SK-N-MC (cell line): Measurements from ENCODE around the gene RASSF9.

Experiments
- DNase-seq: peaks from one replicate; pipeline ENCODE4 v3.0.0-alpha.2; 2011; ENCODE audit warnings: low read depth, low spot score
- H3K27ac ChIP-seq: fragments of 200-600 bp; sonication (generic); 2 replicates; pipeline ENCODE4 v1.5.1; 2016; ENCODE audit warnings: mixed run types
- H3K36me3 ChIP-seq: fragments of 200-600 bp; sonication (generic); 2 replicates; pipeline ENCODE4 v1.6.1; 2017; ENCODE audit warnings: antibody characterized with exemption, low read length, mixed read lengths; ENCODE audit not compliant: insufficient read depth
- H3K4me3 ChIP-seq: fragments of 200-600 bp; sonication (generic); 2 replicates; pipeline ENCODE4 v1.5.1; 2016
- H3K9ac ChIP-seq: fragments of 200-600 bp; sonication (generic); 2 replicates; pipeline ENCODE4 v1.8.0; 2017; ENCODE audit warnings: mixed run types, mixed read lengths; ENCODE audit not compliant: insufficient read length
- H3K9me3 ChIP-seq: fragments of 200-600 bp; sonication (generic); 2 replicates; pipeline ENCODE4 v1.6.1; 2017; ENCODE audit warnings: low read depth, mild to moderate bottlenecking, antibody characterized with exemption, low read length, moderate library complexity, mixed read lengths
- EZH2 ChIP-seq: fragments of 200-600 bp; sonication (generic); IDR thresholded peaks from one replicate; pipeline ENCODE4 v1.6.1; 2017; ENCODE audit warnings: antibody characterized with exemption
- FOXP2 ChIP-seq: optimal IDR thresholded peaks from 2 replicates; pipeline ENCODE3; 2011; ENCODE audit warnings: mild to moderate bottlenecking, moderate library complexity; ENCODE audit not compliant: insufficient read depth; ENCODE audit errors: extremely low read length, control extremely low read depth
- POLR2AphosphoS5 ChIP-seq: IDR thresholded peaks from 2 replicates; pipeline ENCODE4 v1.6.1; 2012; ENCODE audit warnings: mild to moderate bottlenecking, low read depth, low read length, borderline replicate concordance

RASSF9 gene

DNA sequence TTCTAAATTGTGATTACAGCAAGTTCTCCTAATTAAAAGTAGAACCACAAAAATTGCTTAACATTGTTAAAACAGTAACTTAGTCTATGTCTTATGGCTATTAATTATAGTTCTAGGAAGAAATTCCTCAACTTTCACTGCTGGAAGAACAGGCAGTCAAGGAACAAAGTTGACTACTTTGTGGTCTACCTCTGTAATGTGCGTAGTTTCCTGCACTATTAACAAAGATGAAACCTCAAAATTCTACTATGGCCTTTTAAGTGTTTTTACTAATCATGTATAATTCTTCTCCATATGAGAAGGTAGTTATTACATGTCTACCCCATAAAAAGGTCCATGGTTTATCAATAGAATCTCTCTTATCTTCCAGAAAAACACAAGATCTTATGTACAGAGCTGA lies 7.6 kb downstream of the RASSF9 start:
- Histone ChIP-seq H3K9me3 (no peaks in the 10 kb centered on the region), H3K9ac (no peak overlapping the region), H3K4me3 (no peak overlapping the region), H3K27ac (no peak overlapping the region), H3K36me3 (no peaks in the 10 kb centered on the region)
- DNase-seq = no peak
- TF ChIP-seq FOXP2 = no peak
- no peak for TF ChIP-seq POLR2AphosphoS5
- TF ChIP-seq EZH2 = no peak

DNA sequence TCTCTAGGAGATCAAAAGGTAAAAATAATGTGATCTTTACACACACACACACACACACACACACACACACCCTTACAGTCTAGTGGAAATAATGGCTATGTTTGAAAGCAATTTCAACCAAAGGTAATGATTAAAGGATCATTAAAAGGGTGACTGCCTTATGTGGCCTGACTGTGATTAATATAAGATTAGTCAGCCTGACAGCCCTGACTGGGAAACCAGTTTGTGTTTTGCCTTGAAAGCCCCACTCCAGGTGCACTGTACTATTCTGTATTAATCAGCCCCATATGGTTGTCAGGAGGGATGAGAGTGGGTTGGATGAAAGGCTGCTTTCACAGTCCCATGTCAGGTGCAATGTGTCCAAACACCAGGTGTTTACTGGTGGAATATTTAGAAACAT lies 10.5 kb downstream of the RASSF9 start:
- Histone ChIP-seq H3K27ac (no peak overlapping the region), H3K9me3 (no peaks in the 10 kb centered on the region), H3K36me3 (no peaks in the 10 kb centered on the region), H3K4me3 (no peak overlapping the region), H3K9ac (no peak overlapping the region)
- no peak for DNase-seq
- no peak for TF ChIP-seq POLR2AphosphoS5
- no peak for TF ChIP-seq FOXP2
- no peak for TF ChIP-seq EZH2

DNA sequence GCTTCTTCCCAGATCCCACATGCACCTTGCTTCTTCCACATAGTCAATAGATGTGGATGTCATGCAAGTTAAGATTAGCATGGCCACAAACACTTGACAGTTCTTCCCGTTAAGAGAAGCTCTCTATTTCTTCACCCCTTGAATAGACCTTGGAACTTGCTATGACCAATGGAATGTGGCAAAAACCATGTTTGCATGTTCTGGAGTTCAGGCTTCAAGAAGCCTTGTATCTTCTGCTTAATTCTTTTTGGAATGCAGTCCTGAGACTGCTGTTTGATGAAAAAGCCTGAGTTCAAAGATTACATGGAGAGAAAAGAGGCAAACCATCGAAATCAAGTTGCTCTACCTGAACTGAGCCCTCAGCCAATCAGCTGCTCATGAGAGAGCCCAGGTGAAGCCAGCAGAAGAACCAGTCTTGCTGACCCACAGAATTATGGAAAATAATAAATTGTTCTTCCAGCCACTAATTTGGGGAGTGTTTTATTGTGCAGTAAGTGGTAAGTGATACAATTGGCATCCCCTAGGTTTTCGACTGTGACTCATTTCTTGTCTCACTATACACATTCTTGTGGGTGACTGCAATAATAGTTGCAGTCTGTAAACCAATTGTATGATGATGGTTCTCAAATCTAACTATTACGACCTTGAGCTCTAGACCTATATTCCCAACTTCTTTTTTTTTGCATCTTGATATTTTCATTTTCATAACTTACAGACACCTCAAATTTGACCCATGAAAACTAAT lies 12.6 kb downstream of the RASSF9 start:
- Histone ChIP-seq H3K4me3 (no peak overlapping the region), H3K36me3 (no peaks in the 10 kb centered on the region), H3K9me3 (no peaks in the 10 kb centered on the region), H3K9ac (no peak overlapping the region), H3K27ac (no peak overlapping the region)
- TF ChIP-seq POLR2AphosphoS5 = no peak
- no peak for TF ChIP-seq FOXP2
- TF ChIP-seq EZH2 = no peak
- DNase-seq = no peak

DNA sequence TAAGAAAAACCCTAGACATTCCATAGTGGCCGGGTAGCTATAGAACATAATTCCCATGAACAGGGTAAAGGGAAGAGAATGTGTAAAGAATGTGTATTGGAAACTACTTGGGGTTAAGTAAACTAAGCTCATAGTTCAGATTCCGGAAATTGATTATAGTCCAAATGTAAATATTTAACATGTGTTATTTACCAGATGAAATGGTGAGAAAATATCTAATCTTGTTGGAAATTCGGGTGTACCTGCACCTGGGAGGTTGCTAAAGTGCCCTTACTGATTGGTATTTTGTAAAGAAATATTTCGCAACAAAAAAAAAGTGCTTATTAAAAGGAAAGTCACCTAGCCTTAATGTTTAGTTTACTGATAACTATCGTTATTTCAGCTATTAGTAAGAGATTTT lies 14.4 kb downstream of the RASSF9 start:
- H3K4me3 ChIP-seq = no peak overlapping the region

DNA sequence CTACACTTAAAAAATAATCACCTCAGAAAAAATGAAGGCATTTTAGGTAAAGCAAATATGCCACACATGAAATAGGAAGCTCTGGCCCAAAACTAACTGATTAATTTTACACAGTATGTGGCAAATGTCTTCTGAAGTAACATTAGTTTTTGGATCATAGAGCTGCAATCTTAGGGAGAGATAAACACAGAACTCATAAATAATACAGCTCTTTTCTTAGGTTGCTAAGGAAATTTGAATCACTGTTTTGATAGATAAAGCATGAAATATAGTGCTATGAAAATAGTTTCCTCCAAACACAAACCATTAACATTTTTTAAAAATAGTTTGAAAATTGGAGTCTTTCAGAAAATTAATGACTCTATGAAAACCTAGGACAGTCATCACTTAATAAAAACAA lies 15.0 kb downstream of the RASSF9 start:
- Histone ChIP-seq H3K9me3 (no peaks in the 10 kb centered on the region), H3K27ac (no peak overlapping the region), H3K36me3 (no peaks in the 10 kb centered on the region), H3K4me3 (no peak overlapping the region), H3K9ac (no peak overlapping the region)
- TF ChIP-seq EZH2 (no peak), FOXP2 (no peak), POLR2AphosphoS5 (no peak)
- DNase-seq = no peak

More for the DNA sequence above, 14.4 kb downstream of the RASSF9 start:
- no peak overlapping the region for H3K9ac ChIP-seq
- no peak overlapping the region for H3K27ac ChIP-seq
- H3K9me3 ChIP-seq = no peaks in the 10 kb centered on the region
- no peak for TF ChIP-seq FOXP2
- no peak for TF ChIP-seq EZH2
- no peak for TF ChIP-seq POLR2AphosphoS5
- H3K36me3 ChIP-seq = no peaks in the 10 kb centered on the region
- no peak for DNase-seq

DNA sequence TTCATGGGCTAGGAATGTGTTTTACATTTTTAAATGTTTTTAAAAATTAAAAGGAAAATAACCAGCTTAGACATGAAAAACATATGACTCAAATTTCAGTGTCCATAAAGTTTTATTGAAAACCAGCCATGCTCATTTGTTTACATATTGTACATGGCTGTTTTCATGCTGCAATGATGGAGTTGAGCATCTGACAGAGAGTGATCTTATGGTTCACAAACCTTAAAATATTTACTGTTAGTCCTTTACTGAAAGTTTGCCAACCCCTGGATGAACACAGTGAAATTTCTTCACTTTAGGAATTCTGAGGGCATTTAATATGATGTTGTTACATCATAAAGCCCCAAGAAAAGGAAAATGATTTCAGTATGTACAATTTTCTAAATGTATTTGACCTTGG lies 16.1 kb downstream of the RASSF9 start:
- H3K4me3 ChIP-seq = no peak overlapping the region
- H3K9me3 ChIP-seq = no peaks in the 10 kb centered on the region
- H3K36me3 ChIP-seq = no peaks in the 10 kb centered on the region
- no peak for DNase-seq
- no peak overlapping the region for H3K9ac ChIP-seq
- TF ChIP-seq EZH2 (no peak), FOXP2 (no peak), POLR2AphosphoS5 (no peak)
- no peak overlapping the region for H3K27ac ChIP-seq

DNA sequence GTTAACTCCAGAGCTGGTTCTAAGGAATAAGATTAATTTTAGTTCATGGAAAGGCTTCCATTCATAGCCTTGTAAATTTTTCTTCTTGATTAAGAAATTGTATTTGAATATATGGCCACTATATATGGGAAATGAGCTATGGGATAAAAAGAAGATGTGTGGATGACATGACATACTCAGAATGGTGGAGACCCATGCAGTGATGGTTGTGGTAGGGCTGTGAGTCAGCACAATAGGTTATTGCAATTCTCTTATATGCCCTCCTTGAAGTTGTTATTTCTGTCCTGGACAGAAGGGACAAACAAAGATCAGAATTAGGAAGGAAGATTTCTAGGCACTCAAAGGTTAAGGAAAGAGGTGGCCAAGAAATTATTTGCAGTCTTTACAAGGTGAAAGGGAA lies 21.5 kb downstream of the RASSF9 start:
- H3K27ac ChIP-seq = no peak overlapping the region
- DNase-seq = no peak
- no peaks in the 10 kb centered on the region for H3K36me3 ChIP-seq
- no peak overlapping the region for H3K4me3 ChIP-seq
- H3K9ac ChIP-seq = no peak overlapping the region
- no peaks in the 10 kb centered on the region for H3K9me3 ChIP-seq
- TF ChIP-seq FOXP2 (no peak), EZH2 (no peak), POLR2AphosphoS5 (no peak)

DNA sequence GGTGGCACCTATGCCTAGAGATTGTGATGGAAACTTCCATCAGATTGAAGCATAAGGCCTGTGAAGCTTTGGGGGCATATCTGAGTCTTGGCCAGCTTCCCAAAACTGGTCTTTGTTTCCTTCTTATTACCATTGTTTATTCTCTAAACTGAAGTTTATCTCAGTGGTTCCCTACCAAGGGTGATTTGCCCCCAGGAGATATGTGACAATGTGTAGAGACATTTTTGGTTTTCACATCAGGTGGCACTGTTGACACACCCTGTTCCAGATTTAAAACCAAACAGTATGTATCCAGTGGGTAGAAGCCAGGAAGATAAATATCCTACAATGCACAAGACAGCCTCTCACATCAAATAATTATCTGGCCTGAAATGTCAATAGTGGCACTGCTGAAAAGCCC lies 22.1 kb downstream of the RASSF9 start:
- Histone ChIP-seq H3K36me3 (no peaks in the 10 kb centered on the region), H3K27ac (no peak overlapping the region), H3K9ac (no peak overlapping the region), H3K9me3 (no peaks in the 10 kb centered on the region), H3K4me3 (no peak overlapping the region)
- DNase-seq = no peak
- TF ChIP-seq FOXP2 = no peak
- TF ChIP-seq POLR2AphosphoS5 = no peak
- TF ChIP-seq EZH2 = no peak

DNA sequence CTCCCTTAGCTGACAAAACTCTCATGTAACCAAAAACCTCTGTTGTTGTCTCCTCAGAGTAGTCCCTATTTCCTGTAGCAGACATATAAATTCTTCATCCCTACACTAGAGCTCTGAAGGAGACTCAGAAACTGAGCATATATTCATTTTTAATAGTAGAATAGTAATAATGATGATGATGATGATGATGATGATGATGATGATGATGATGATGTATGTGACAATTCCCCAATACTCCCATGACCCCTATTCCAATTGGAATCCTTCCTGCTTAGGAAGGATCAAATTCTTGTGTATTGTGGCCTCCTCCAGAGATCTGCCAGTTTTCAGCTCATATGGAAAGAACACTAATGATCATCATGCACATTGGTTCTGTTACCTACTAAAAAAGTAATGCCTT lies 26.7 kb downstream of the RASSF9 start:
- peak overlapping the region; percentile 7; the same call in 1 of the 2 replicates for H3K27ac ChIP-seq
- no peak for DNase-seq
- H3K9me3 ChIP-seq = no peaks in the 10 kb centered on the region
- H3K4me3 ChIP-seq = no peak overlapping the region
- no peak overlapping the region for H3K9ac ChIP-seq
- H3K36me3 ChIP-seq = no peaks in the 10 kb centered on the region
- TF ChIP-seq EZH2 (no peak), FOXP2 (no peak), POLR2AphosphoS5 (no peak)
